ENCODE measurements around the gene MEGF8. TPM values are rescaled to one million over a fixed set of nuclear protein-coding genes. Genes with fewer than 3 reads are reported as not detected.

MEGF8 gene, protein sequence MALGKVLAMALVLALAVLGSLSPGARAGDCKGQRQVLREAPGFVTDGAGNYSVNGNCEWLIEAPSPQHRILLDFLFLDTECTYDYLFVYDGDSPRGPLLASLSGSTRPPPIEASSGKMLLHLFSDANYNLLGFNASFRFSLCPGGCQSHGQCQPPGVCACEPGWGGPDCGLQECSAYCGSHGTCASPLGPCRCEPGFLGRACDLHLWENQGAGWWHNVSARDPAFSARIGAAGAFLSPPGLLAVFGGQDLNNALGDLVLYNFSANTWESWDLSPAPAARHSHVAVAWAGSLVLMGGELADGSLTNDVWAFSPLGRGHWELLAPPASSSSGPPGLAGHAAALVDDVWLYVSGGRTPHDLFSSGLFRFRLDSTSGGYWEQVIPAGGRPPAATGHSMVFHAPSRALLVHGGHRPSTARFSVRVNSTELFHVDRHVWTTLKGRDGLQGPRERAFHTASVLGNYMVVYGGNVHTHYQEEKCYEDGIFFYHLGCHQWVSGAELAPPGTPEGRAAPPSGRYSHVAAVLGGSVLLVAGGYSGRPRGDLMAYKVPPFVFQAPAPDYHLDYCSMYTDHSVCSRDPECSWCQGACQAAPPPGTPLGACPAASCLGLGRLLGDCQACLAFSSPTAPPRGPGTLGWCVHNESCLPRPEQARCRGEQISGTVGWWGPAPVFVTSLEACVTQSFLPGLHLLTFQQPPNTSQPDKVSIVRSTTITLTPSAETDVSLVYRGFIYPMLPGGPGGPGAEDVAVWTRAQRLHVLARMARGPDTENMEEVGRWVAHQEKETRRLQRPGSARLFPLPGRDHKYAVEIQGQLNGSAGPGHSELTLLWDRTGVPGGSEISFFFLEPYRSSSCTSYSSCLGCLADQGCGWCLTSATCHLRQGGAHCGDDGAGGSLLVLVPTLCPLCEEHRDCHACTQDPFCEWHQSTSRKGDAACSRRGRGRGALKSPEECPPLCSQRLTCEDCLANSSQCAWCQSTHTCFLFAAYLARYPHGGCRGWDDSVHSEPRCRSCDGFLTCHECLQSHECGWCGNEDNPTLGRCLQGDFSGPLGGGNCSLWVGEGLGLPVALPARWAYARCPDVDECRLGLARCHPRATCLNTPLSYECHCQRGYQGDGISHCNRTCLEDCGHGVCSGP (N-terminal part only)
- 16.5 and 30.2 TPM in 2 replicates for total RNA-seq

DNA sequence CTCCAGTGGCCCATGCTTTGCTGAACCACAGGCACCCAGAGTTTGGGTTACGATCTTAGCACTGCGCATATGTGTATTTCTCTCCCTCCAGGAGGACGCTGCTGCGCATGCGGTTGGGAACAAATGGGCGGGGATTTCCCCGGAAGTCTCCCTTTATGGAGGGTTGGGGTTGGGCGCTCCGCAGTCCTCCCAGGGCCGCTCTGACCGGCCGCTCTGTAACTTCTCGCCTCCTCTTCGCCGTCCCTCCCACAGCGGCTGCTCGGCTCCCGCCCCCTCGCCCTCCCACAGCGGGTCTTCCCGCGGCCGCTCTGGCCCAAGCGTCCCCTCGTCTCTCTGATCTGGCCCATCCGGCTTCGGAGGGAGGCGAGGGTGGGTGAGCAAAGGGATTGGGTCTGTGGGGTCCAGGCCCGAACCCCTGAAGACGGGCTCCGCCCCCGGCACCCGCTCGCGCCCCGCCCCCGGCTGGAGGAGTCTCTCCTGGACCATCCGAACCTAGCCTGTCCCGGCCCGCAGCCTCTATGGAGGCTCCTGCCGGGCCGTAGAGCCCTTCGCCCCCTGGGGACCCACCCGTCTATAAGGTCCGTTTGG lies at the start of gene MEGF8:
MEGF8 (plus strand) TSS at position 328 of the 588 bp plus-strand sequence. CDS start 609 bp downstream, outside the sequence.
- H3K4me3 ChIP-seq (ENCODE audit: low read depth, low read length): peak within 1 kb of the TSS; percentile 99
- DNase-seq (ENCODE audit: low read depth): peak; percentile 89
- TF ChIP-seq, protein P1, sequence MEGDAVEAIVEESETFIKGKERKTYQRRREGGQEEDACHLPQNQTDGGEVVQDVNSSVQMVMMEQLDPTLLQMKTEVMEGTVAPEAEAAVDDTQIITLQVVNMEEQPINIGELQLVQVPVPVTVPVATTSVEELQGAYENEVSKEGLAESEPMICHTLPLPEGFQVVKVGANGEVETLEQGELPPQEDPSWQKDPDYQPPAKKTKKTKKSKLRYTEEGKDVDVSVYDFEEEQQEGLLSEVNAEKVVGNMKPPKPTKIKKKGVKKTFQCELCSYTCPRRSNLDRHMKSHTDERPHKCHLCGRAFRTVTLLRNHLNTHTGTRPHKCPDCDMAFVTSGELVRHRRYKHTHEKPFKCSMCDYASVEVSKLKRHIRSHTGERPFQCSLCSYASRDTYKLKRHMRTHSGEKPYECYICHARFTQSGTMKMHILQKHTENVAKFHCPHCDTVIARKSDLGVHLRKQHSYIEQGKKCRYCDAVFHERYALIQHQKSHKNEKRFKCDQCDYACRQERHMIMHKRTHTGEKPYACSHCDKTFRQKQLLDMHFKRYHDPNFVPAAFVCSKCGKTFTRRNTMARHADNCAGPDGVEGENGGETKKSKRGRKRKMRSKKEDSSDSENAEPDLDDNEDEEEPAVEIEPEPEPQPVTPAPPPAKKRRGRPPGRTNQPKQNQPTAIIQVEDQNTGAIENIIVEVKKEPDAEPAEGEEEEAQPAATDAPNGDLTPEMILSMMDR (conservative IDR thresholded peaks at IDR 0.05; ENCODE audit: low read depth, low read length): no peak

DNA sequence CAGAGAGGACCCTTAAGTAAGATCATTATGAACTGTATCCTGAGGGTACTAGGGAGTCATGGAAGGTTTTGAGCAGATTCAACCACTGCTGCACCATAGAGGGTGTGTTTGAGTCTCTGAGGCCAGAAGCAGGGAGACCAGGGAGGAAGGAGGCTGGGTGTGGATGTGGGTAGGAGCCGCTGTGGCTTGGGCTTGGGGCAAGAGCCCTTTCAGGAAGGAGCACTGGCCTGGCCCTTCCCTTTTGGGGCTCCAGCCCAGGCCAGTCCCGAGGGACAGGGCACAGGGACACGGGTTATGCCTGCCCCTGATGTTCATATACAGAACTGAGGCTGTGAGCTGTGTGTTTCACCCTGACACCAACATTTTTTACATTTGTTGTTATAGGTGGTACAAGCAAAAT lies 49.2 kb upstream of the MEGF8 start:
- no peak for DNase-seq (ENCODE audit: low read depth)
- TF ChIP-seq, protein P1 (conservative IDR thresholded peaks at IDR 0.05; ENCODE audit: low read depth, low read length): no peak
- no peak overlapping the region for H3K4me3 ChIP-seq (ENCODE audit: low read depth, low read length)

DNA sequence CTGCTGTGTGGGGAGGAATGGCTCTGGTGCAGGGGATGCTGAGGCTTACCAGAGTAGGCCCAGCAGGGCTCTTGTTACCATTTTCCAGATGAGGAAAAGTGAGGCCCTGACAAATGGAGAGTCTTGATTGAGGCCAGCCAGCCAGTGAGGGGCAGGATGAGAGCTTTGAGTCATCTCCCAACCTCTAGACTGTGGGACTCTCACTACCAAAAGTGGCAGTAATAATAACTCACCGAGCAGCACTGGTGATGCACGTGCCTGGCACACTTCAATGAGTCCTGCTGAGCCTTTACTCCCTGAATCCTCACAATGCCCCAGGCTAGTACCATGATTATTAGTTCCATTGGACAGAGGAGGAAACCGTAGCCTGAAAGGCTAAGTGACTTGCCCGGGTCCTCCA lies 48.6 kb upstream of the MEGF8 start:
- TF ChIP-seq, protein P1 (conservative IDR thresholded peaks at IDR 0.05; ENCODE audit: low read depth, low read length): no peak
- DNase-seq (ENCODE audit: low read depth): no peak
- H3K4me3 ChIP-seq (ENCODE audit: low read depth, low read length): no peak overlapping the region

DNA sequence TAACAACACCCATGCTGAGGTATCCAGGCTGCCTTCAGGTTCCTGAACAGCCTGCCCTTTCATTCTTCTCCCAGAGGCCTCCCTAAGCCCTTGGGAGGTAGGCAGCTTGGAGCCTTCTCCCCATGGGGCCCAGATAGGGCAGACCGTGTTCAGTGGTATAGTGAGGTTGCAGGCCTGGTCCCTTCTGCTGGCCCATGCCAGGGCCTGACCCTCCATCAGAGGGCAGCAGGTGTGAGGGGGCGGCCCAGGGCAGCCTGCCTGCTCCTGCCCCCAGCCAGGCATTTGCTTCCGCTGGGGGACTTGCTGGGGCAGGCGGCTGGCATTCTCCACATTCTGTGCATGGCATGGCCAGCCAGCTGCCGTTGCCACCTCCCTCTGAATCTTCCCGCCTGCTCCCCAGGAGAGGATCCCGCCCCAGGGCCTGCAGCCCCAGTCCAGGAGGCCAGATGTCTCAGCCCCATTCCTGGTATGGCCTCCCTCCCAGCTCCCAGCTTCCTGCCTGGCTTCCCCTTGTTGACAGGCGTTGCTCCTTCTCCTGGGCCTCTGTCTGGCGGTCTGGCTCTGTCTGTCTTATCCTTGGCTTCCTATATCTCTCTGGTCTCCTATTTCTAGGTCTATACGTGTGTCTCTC lies 47.5 kb upstream of the MEGF8 start:
- DNase-seq (ENCODE audit: low read depth): no peak
- TF ChIP-seq, protein P1 (conservative IDR thresholded peaks at IDR 0.05; ENCODE audit: low read depth, low read length): no peak
- H3K4me3 ChIP-seq (ENCODE audit: low read depth, low read length): no peak overlapping the region

DNA sequence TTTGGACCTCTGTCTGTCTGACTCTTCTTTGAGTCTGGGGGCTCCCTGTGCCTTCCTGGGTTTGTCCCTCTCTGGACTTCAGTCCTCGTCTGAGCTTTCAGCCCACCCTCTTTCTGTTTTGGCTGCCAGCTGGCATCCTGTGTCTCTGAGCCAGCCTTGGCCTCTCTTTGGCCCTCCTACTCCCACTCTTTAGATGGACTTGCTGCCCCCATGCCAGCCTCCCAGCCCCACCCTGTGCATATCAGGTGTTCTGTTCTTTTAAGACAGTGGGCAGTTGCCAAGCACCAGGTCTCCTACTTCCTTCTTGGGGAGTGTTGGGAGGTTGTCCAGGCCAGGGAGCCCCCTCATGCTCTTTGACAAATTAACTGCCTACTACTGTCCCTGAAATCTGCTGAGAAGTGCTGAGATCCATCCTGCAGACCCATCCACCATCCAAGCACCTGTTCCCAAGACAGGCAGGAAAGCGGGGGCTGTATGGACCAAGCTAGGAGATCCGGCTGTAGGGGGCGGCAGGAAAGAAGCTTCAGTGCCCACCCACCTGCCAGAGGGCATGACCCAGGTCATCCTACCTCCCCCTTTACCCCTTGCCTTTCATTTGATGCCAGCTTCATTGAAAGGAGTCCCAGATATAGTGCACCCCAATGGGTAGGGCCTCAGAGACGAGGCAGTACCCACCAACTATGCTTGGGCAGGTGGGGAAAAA lies 46.8 kb upstream of the MEGF8 start:
- H3K4me3 ChIP-seq (ENCODE audit: low read depth, low read length): no peak overlapping the region
- TF ChIP-seq, protein P1 (conservative IDR thresholded peaks at IDR 0.05; ENCODE audit: low read depth, low read length): no peak
- DNase-seq (ENCODE audit: low read depth): no peak
